ENCODE results near the gene GALM. TPM values are rescaled to one million over a fixed set of nuclear protein-coding genes. Genes with fewer than 3 reads are reported as not detected.
"Not testable (repeated sequence)": the region's sequence is repeated elsewhere in the genome, so short reads cannot be mapped to it uniquely, and the experiment has no call there.

Gene GALM
- total RNA-seq, 6 experiments from 2014 or later, result 6.5 to 10.1 (median 9.1) TPM

DNA sequence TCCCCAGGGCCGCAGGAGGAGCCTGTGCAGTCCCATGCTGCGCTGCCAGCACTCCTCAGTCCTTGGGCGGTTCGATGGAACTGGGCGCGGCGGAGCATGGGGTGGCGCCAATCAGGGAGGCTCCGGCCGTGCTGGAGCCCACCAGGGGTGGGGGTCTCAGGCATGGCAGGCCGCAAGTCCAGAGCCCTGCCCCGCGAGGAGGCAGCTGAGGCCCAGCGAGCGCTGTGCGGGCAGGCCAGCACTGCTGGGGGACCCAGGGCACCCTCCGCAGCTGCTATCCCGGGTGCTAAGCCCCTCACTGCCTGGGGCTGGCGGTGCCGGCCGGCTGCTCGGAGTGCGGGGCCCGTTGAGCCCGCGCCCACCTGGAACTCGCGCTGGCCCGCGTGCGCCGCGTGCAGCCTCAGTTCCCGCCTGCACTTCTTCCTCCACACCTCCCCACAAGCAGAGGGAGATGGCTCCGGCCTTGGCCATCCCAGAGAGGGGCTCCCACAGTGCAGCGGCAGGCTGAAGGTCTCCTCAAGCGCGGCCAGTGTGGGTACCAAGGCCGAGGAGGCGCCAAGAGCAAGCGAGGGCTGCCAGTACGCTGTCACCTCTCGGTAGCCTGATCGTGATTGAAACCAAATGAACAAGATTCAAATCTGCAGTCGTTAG lies 22.8 kb upstream of the GALM start:
- Mint-ChIP-seq H3K4me1 (ENCODE audit: low read depth) (0 out of 2 replicates have a peak, but pooled peaks cover 5% of the 10 kb centered on the region), H3K27ac (no peak overlapping the region), H3K27me3 (ENCODE audit: insufficient read depth) (peaks cover 9% of the 10 kb centered on the region), H3K4me3 (no peak overlapping the region), H3K36me3 (ENCODE audit: low read depth) (peaks cover 4% of the 10 kb centered on the region; the same call in 1 of the 2 replicates), H3K9me3 (peaks cover 4% of the 10 kb centered on the region; the same call in 1 of the 2 replicates)
- DNase-seq, result no peak
- TF ChIP-seq, protein P1, sequence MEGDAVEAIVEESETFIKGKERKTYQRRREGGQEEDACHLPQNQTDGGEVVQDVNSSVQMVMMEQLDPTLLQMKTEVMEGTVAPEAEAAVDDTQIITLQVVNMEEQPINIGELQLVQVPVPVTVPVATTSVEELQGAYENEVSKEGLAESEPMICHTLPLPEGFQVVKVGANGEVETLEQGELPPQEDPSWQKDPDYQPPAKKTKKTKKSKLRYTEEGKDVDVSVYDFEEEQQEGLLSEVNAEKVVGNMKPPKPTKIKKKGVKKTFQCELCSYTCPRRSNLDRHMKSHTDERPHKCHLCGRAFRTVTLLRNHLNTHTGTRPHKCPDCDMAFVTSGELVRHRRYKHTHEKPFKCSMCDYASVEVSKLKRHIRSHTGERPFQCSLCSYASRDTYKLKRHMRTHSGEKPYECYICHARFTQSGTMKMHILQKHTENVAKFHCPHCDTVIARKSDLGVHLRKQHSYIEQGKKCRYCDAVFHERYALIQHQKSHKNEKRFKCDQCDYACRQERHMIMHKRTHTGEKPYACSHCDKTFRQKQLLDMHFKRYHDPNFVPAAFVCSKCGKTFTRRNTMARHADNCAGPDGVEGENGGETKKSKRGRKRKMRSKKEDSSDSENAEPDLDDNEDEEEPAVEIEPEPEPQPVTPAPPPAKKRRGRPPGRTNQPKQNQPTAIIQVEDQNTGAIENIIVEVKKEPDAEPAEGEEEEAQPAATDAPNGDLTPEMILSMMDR (IDR thresholded peaks at IDR 0.05), result no peak

DNA sequence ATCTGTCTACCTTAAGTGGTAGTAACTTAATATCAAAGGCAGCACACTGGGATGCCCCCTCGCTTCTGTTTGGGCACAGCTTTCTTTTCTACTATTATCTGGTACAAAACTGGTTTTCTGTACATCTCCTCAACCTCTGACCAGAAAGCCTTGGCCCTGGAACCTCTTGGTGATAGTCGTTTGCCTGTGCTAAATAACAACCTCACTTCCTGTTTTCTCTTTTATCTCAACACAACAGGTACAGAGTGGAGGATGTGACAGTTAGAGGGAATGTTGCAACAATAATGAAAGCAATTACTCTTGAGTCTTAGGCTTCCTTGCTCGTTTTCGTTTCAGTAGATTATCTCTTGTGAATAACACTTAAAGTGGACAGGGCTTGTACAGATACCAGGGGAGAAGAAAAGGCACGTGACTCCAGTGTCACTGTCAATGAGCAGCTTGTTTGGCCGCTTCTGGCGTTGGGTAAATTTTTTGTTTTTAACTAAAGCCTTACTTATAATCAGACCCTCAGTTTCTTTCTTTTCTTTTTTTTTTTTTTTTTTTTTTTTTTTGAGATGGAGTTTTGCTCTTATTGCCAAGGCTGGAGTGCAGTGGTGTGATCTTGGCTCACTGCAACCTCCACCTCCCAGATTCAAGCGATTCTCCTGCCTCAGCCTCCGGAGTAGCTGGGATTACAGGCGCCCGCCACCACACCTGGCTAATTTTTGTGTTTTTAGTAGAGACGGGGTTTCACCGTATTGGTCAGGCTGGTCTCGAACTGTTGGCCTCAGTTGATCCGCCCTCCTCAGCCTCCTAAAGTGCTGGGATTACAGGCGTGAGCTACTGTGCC lies 22.0 kb upstream of the GALM start:
- not testable (repeated sequence) for H3K36me3 Mint-ChIP-seq (ENCODE audit: low read depth); DNase-seq; H3K4me1 Mint-ChIP-seq (ENCODE audit: low read depth); H3K9me3 Mint-ChIP-seq; H3K27ac Mint-ChIP-seq; H3K4me3 Mint-ChIP-seq
- H3K27me3 Mint-ChIP-seq (ENCODE audit: insufficient read depth), result peaks cover 12% of the 10 kb centered on the region

DNA sequence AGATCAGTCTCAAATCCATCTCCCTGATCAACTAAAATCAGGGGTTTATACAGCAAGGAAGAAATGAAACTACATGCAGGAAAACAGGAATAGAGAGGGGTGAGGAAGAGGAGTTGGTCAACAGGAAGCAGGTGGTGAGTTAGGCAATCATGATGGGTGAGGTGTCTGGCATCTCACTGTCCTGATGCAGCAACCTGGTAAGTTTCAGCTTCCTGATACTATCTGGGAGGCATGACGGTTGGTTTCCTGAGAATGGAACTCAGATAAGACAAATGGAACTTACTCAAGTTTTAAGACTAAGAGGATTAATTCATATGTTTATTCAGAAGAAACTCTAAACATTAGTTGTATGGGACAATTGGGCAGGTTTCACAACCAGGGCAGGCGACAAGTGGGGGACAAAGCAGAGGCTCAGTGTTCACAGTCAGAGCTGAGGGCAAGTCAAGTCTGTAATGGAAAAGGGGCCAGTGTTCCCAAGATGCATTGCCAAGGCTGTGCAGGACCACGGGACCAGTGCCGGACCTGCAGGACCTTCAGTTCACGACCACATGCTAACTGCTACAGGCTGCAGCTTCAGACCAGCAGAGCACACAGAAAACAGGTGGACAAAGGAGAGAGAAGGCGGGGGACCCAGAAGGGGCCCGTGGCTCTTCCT lies 17.7 kb upstream of the GALM start:
- H3K27ac Mint-ChIP-seq, result no peak overlapping the region
- H3K27me3 Mint-ChIP-seq (ENCODE audit: insufficient read depth), result peaks cover 15% of the 10 kb centered on the region
- no peaks in the 10 kb centered on the region; the same call in 1 of the 2 replicates for H3K9me3 Mint-ChIP-seq
- no peak overlapping the region for H3K4me3 Mint-ChIP-seq
- DNase-seq, result no peak
- peaks cover 4% of the 10 kb centered on the region; the same call in 1 of the 2 replicates for H3K36me3 Mint-ChIP-seq (ENCODE audit: low read depth)
- 0 out of 2 replicates have a peak, but pooled peaks cover 7% of the 10 kb centered on the region for H3K4me1 Mint-ChIP-seq (ENCODE audit: low read depth)
- TF ChIP-seq, protein P1 (IDR thresholded peaks at IDR 0.05), result no peak

DNA sequence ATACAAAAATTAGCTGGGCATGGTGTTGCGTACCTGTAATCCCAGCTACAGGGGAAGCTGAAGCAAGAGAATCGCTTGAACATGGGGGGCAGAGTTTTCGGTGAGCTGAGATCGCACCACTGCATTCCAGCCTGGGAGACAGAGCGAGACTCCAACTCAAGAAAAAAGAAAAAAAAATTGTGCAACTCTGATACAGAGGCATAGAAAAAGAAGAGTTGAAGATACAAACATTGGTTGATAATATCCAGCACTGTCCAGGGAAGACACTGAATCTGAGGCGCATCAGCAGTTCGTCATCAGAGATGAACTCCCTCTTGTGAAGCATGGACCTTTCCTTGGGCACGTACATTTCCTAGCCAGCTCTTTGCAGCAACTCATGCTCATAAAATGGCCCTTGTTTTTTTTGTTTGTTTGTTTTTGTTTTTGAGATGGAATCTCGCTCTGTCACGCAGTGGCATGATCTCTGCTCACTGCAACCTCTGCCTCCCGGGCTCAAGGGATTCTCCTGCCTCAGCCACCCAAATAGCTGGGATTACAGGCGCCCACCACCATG lies 16.7 kb upstream of the GALM start:
- H3K27me3 Mint-ChIP-seq (ENCODE audit: insufficient read depth), result peaks cover 15% of the 10 kb centered on the region
- H3K36me3 Mint-ChIP-seq (ENCODE audit: low read depth), result no peaks in the 10 kb centered on the region
- no peak overlapping the region for H3K4me3 Mint-ChIP-seq
- 0 out of 2 replicates have a peak, but pooled peaks cover 7% of the 10 kb centered on the region for H3K4me1 Mint-ChIP-seq (ENCODE audit: low read depth)
- H3K9me3 Mint-ChIP-seq, result no peaks in the 10 kb centered on the region
- TF ChIP-seq, protein P1 (IDR thresholded peaks at IDR 0.05), result no peak
- H3K27ac Mint-ChIP-seq, result no peak overlapping the region
- DNase-seq, result no peak

DNA sequence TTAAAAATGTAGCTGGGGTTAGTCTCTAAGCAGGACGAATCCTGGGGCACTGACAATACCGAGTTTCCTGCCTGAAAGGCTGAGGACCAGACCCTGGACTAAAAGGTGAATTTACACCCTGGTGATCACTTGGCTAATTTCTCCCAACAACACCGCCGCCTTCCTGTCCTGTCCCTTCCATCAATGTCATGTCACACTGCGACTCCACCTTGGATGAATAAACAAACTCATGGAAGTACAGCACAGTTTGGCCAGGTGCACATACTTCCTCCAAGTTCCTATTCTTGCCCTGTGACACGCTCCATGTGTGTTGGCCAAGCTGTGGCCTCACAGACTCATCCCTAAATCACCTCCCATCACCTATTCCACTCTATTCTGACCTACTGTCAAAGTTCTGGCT lies 15.9 kb upstream of the GALM start:
- Mint-ChIP-seq H3K4me1 (ENCODE audit: low read depth) (0 out of 2 replicates have a peak, but pooled peaks cover 7% of the 10 kb centered on the region), H3K36me3 (ENCODE audit: low read depth) (no peaks in the 10 kb centered on the region), H3K4me3 (no peak overlapping the region), H3K27me3 (ENCODE audit: insufficient read depth) (peaks cover 15% of the 10 kb centered on the region), H3K27ac (no peak overlapping the region), H3K9me3 (no peaks in the 10 kb centered on the region)
- TF ChIP-seq, protein P1 (IDR thresholded peaks at IDR 0.05), result no peak
- DNase-seq, result no peak

Measured in HFFc6 (cell line).